ENCODE results near the gene C16orf86.

The C16orf86 gene

GRCh38 chr16:67699265-67699664, 32.7 kb downstream of the C16orf86 start:
- no peak for TF ChIP-seq CTCF (IDR thresholded peaks at IDR 0.05; ENCODE audit: borderline replicate concordance, insufficient read depth, low read depth, low read length)
- H3K4me3 ChIP-seq (ENCODE audit: low read depth, low read length), result no peak overlapping the region

DNA sequence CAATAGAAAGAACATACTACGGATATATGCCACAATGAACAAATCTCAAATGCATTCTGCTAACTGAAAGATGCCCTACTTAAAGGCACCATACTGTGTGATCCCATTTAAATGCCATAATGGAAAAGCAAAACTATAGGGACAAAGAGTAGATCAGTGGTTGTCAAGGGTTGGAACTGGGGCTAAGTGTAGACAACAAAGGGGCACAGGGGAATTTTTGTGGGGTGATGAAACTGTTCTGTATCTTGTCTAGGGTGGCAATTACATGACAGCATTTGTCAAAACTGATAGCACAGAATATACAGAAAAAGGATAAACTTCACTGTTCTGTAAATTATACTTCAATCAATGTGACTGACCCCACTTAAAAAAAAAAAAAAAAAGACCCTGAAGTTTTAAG, 34.8 kb downstream of the C16orf86 start:
- H3K4me3 ChIP-seq (ENCODE audit: low read depth, low read length), result no peak overlapping the region
- no peak for TF ChIP-seq CTCF (IDR thresholded peaks at IDR 0.05; ENCODE audit: borderline replicate concordance, insufficient read depth, low read depth, low read length)

- no peak overlapping the region for H3K4me3 ChIP-seq (ENCODE audit: low read depth, low read length)
- TF ChIP-seq CTCF (IDR thresholded peaks at IDR 0.05; ENCODE audit: borderline replicate concordance, insufficient read depth, low read depth, low read length), result no peak
These were observed 35.5 kb downstream of the C16orf86 start for GRCh38 chr16:67702130-67702529.

DNA sequence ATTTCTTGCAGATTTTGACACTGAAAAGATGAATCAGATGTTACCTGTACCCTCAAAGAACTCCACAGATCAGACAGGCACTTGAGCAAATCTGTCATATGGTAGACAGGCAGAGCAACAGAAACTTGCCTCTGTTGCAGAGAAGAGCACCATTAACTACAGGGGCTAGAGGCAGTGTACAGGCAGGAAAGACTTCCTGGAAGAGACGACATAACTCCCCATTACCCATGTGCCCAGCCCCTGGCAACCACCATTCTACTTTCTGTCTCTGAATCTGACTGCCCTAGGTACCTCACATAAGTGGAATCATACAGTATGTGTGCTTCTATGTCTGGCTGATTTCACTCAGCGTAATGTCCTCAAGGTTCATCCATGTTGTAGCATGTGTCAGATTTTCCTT, 37.0 kb downstream of the C16orf86 start:
- no peak overlapping the region for H3K4me3 ChIP-seq (ENCODE audit: low read depth, low read length)
- TF ChIP-seq CTCF (IDR thresholded peaks at IDR 0.05; ENCODE audit: borderline replicate concordance, insufficient read depth, low read depth, low read length), result no peak

GRCh38 chr16:67704110-67704509, 37.5 kb downstream of the C16orf86 start:
- H3K4me3 ChIP-seq (ENCODE audit: low read depth, low read length), result no peak overlapping the region
- TF ChIP-seq CTCF (IDR thresholded peaks at IDR 0.05; ENCODE audit: borderline replicate concordance, insufficient read depth, low read depth, low read length), result no peak

DNA sequence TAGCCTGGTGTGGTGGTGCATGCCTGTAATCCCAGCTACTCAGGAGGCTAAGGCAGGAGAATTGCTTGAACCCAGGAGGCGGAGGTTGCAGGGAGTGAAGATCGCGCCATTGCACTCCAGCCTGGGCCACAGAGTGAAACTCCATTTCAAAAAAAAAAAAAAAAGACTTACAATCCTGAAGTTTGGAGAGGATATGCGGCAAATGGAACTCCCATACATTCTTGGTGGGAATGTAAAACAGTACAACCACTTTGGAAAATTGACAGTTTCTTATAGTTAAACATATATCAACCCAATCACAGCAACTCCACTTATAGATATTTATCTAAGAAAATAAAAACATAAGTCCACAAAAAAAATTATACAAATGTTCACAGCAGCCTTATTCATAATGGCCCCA, 40.6 kb downstream of the C16orf86 start:
- TF ChIP-seq CTCF (IDR thresholded peaks at IDR 0.05; ENCODE audit: borderline replicate concordance, insufficient read depth, low read depth, low read length), result no peak
- H3K4me3 ChIP-seq (ENCODE audit: low read depth, low read length), result no peak overlapping the region

DNA sequence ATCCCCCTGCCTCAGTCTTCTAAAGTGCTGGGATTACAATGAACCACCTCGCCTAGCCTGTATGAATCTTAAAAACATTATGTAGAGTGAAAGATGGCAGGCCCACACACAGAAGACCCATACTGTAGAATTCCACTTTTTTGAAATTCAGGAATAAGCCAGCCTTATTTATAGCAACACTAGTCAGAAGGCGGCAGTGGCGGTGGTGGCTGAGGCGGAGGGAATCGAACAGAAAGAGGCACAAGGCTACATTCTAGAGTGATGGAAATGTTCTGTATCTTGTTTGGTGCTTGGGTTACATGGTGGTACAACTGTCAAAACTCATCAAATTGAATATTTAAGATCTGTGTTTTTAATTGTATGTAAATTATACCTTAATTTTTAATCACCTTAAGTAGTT, 41.2 kb downstream of the C16orf86 start:
- TF ChIP-seq CTCF (IDR thresholded peaks at IDR 0.05; ENCODE audit: borderline replicate concordance, insufficient read depth, low read depth, low read length), result no peak
- H3K4me3 ChIP-seq (ENCODE audit: low read depth, low read length), result no peak overlapping the region
